Measurements from ENCODE around the gene FOSL1. TPM values are rescaled to one million over a fixed set of nuclear protein-coding genes. Genes with fewer than 3 reads are reported as not detected.

Gene FOSL1
- total RNA-seq, 1 donor from 2014 or later, result not detected

DNA sequence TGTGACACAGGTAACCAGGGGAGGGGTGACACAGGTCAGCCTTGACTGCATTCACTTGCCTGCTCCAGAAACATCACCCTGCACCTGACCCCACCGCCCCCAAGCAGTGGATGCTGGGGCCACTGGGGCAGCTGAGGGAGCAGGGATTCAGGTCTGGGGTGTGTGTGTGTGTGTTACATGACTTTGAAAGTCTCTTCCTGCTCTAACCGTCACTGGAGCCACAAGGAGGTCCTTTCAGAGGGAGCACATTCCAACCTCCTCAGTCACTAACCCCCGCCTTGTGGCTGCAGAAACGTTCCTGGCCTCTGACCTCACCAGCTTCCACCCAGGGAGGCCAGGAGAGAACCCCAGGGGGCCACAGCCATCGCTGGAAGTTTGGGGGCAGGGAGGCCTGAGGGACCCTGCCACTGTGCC lies 2.9 kb upstream of the FOSL1 start:
- peaks cover 20% of the 10 kb centered on the region for H3K4me1 Mint-ChIP-seq
- no peak overlapping the region for H3K27ac Mint-ChIP-seq
- Histone ChIP-seq H3K4me1 (peaks cover 5% of the 10 kb centered on the region), H3K4me2 (no peak overlapping the region), H3F3A (ENCODE audit: low read depth) (peaks cover 13% of the 10 kb centered on the region), H3K4me3 (no peak overlapping the region), H2AFZ (replicated peaks) (no peak overlapping the region), H3K9me3 (ENCODE audit: low read depth) (no peaks in the 10 kb centered on the region), H3K36me3 (no peaks in the 10 kb centered on the region), H4K20me1 (ENCODE audit: low read depth) (no peaks in the 10 kb centered on the region), H3K79me2 (ENCODE audit: low read depth) (no peaks in the 10 kb centered on the region), H3K27ac (no peak overlapping the region), H3K9ac (no peak overlapping the region), H3K27me3 (peaks cover 100% of the 10 kb centered on the region)
- peaks cover 35% of the 10 kb centered on the region for H3K27me3 Mint-ChIP-seq (ENCODE audit: insufficient read depth, low read depth)
- peak; percentile 28 for DNase-seq (ENCODE audit: low spot score)
- H3K9me3 Mint-ChIP-seq, result no peaks in the 10 kb centered on the region
- no peaks in the 10 kb centered on the region for H3K36me3 Mint-ChIP-seq
- no peak for TF ChIP-seq EZH2phosphoT487 (IDR thresholded peaks at IDR 0.05)
- no peak for TF ChIP-seq EZH2 (IDR thresholded peaks at IDR 0.05)
- TF ChIP-seq, protein P1, sequence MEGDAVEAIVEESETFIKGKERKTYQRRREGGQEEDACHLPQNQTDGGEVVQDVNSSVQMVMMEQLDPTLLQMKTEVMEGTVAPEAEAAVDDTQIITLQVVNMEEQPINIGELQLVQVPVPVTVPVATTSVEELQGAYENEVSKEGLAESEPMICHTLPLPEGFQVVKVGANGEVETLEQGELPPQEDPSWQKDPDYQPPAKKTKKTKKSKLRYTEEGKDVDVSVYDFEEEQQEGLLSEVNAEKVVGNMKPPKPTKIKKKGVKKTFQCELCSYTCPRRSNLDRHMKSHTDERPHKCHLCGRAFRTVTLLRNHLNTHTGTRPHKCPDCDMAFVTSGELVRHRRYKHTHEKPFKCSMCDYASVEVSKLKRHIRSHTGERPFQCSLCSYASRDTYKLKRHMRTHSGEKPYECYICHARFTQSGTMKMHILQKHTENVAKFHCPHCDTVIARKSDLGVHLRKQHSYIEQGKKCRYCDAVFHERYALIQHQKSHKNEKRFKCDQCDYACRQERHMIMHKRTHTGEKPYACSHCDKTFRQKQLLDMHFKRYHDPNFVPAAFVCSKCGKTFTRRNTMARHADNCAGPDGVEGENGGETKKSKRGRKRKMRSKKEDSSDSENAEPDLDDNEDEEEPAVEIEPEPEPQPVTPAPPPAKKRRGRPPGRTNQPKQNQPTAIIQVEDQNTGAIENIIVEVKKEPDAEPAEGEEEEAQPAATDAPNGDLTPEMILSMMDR (IDR thresholded peaks at IDR 0.05), result no peak
- H3K4me3 Mint-ChIP-seq, result no peak overlapping the region

DNA sequence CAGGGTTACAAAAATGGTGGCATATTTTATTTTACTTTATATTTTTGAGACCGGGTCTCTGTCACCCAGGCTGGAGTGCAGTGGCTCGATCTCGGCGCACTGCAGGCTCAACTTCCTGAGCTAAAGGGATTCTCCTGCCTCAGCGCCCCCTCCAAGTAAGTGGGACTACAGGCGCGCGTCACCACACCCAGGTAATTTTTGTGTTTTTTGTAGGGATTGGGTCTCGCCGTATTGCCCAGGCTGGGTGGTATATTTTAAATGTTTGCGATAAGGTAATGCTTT lies 652 bp upstream of the FOSL1 start:
- Histone ChIP-seq H3K36me3 (no peaks in the 10 kb centered on the region), H3K27me3 (peaks cover 99% of the 10 kb centered on the region), H3K27ac (no peak overlapping the region), H3K9ac (no peak overlapping the region), H3K9me3 (ENCODE audit: low read depth) (no peaks in the 10 kb centered on the region), H3K4me2 (peak overlapping the region; percentile 77), H3K79me2 (ENCODE audit: low read depth) (no peaks in the 10 kb centered on the region), H3F3A (ENCODE audit: low read depth) (peaks cover 13% of the 10 kb centered on the region), H4K20me1 (ENCODE audit: low read depth) (no peaks in the 10 kb centered on the region), H3K4me1 (peaks cover 5% of the 10 kb centered on the region), H2AFZ (replicated peaks) (no peak overlapping the region), H3K4me3 (peak overlapping the region; percentile 47)
- no peaks in the 10 kb centered on the region for H3K9me3 Mint-ChIP-seq
- H3K4me1 Mint-ChIP-seq, result peaks cover 20% of the 10 kb centered on the region
- peaks cover 42% of the 10 kb centered on the region for H3K27me3 Mint-ChIP-seq (ENCODE audit: insufficient read depth, low read depth)
- H3K4me3 Mint-ChIP-seq, result peak overlapping the region; percentile 79
- no peaks in the 10 kb centered on the region for H3K36me3 Mint-ChIP-seq
- no peak overlapping the region for H3K27ac Mint-ChIP-seq
- TF ChIP-seq EZH2 (IDR thresholded peaks at IDR 0.05) (no peak), EZH2phosphoT487 (IDR thresholded peaks at IDR 0.05) (no peak)
- TF ChIP-seq, protein P1 (IDR thresholded peaks at IDR 0.05), result no peak
- DNase-seq (ENCODE audit: low spot score), result no peak

DNA sequence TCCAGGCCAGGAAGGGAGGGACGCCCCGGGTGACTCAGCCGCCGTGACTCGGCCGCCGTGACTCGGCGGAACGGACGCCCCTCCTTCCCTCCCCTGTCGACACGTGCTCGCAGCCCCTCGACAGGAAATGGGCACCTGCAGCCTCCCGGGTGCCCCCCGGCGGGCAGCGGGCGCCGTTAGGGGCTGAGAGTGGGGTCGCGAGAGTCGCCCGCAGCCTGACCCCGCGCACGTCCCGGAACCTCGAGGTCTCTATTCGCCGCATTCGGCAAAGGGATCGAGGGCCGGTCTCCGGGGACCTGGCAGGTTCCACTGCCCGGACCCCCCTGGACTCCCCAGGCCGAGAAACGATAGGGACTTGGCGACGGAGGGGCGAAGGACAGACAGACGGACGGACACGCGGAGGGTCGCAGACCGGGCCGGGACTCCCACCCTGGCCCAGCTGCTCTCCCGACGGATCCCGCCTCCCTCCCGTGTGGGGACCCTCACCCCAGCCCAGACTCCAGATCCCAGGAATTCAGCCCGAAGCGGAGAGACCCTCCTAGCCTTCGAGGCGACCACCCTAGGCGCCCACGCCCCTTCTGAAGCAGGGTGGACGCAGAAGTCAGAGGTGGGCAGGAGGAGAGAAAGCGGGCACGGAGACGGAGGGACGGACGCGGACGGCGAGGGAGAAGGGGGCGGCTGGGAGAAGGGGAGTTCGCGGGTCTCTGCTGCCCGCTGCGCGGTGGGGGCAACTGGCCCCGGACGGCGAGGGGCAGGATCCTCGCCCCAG lies 648 bp downstream of the FOSL1 start:
- no peak overlapping the region for H3K9ac ChIP-seq
- H3K36me3 ChIP-seq, result no peaks in the 10 kb centered on the region
- H4K20me1 ChIP-seq (ENCODE audit: low read depth), result no peaks in the 10 kb centered on the region
- peak overlapping the region; percentile 47 for H3K4me3 ChIP-seq
- H3K27me3 ChIP-seq, result peaks cover 86% of the 10 kb centered on the region
- Mint-ChIP-seq H3K4me3 (peak overlapping the region; percentile 79), H3K4me1 (peaks cover 20% of the 10 kb centered on the region), H3K27me3 (ENCODE audit: insufficient read depth, low read depth) (peaks cover 42% of the 10 kb centered on the region), H3K9me3 (no peaks in the 10 kb centered on the region), H3K27ac (no peak overlapping the region), H3K36me3 (no peaks in the 10 kb centered on the region)
- no peaks in the 10 kb centered on the region for H3K79me2 ChIP-seq (ENCODE audit: low read depth)
- no peak overlapping the region for H3K27ac ChIP-seq
- H3K9me3 ChIP-seq (ENCODE audit: low read depth), result no peaks in the 10 kb centered on the region
- peak; percentile 45 for DNase-seq (ENCODE audit: low spot score)
- peak overlapping the region; percentile 30 for H2AFZ ChIP-seq (replicated peaks)
- H3F3A ChIP-seq (ENCODE audit: low read depth), result peaks cover 13% of the 10 kb centered on the region
- TF ChIP-seq EZH2phosphoT487 (IDR thresholded peaks at IDR 0.05), result peak; percentile 81
- TF ChIP-seq, protein P1 (IDR thresholded peaks at IDR 0.05), result no peak
- TF ChIP-seq EZH2 (IDR thresholded peaks at IDR 0.05), result peak; percentile 99
- peaks cover 5% of the 10 kb centered on the region for H3K4me1 ChIP-seq
- H3K4me2 ChIP-seq, result peak overlapping the region; percentile 77

Measured in neural progenitor cell (in vitro differentiated cells).